Transverse colon (tissue), 4 donors: ENCODE results near the gene TFAP2A. TPM values are rescaled to one million over a fixed set of nuclear protein-coding genes. Genes with fewer than 3 reads are reported as not detected.

Source experiments
- DNase-seq: peaks from one replicate; pipeline ENCODE4 v3.0.0-alpha.2; 2019
- H3K27ac ChIP-seq, 4 donors: fragments of 200-600 bp; sonication (generic); 2 replicates each; pipeline ENCODE4 v1.5.1; 2016 to 2018; ENCODE audit warnings: inconsistent platforms in 4 of 4
- H3K27me3 ChIP-seq: fragments of 200-600 bp; sonication (generic); 2 replicates; pipeline ENCODE4 v1.5.1; 2017; ENCODE audit warnings: inconsistent platforms
- H3K36me3 ChIP-seq, 4 donors: fragments of 200-600 bp; sonication (generic); 2 replicates each; pipeline ENCODE4 v1.5.1; 2017 to 2019; ENCODE audit warnings: inconsistent platforms in 4 of 4
- H3K4me1 ChIP-seq, 4 donors: fragments of 200-600 bp; sonication (generic); 2 replicates each; pipeline ENCODE4 v1.5.1; 2017 to 2020; ENCODE audit warnings: inconsistent platforms in 4 of 4
- H3K4me3 ChIP-seq, 4 donors: fragments of 200-600 bp; sonication (generic); 1 replicate in 1 of 4; 2 replicates in 3 of 4; pipeline versions ENCODE4 v1.5.1 to v1.6.1; 2017 to 2019; ENCODE audit warnings: inconsistent platforms in 4 of 4
- H3K9me3 ChIP-seq, 2 donors: fragments of 200-600 bp; sonication (generic); 2 replicates each; pipeline ENCODE4 v1.5.1; 2017 to 2019; ENCODE audit warnings: inconsistent platforms in 2 of 2
- EP300 ChIP-seq: sonication (generic); formaldehyde crosslinking; IDR thresholded peaks from one replicate; pipeline ENCODE4 v1.6.1; 2017; ENCODE audit warnings: antibody characterized with exemption, low read depth
- POLR2A ChIP-seq: fragments of 450-650 bp; IDR thresholded peaks from one replicate; pipeline ENCODE4 v1.6.1; 2016; ENCODE audit warnings: antibody characterized with exemption, mild to moderate bottlenecking, moderate library complexity
- POLR2AphosphoS5 ChIP-seq, 3 donors: sonication (generic); formaldehyde crosslinking; IDR thresholded peaks; one replicate each; pipeline ENCODE4 v1.6.1; 2016; ENCODE audit warnings: antibody characterized with exemption in 3 of 3
- WGBS, 2 donors: methylation state at CpG; one replicate each; pipeline ENCODE4 v1.1.5; 2018; ENCODE audit warnings: low coverage in 1 of 2; 5-methylcytosine and 5-hydroxymethylcytosine counted together
- in situ Hi-C, 4 donors: fragments of 200-750 bp; cut with MboI; loops; one replicate each; pipeline versions ENCODE4 v1.15.0 to v1.15.1; 2017; ENCODE audit warnings: low sequenced_read_pairs in 3 of 4, low pct_ligation_motif_present in 1 of 4, low pct_unique_long_range_greater_than_20kb in 1 of 4
- intact Hi-C: fragments of 100-400 bp; cut with DNase I; formaldehyde crosslinking; loops from one replicate; pipeline ENCODE4 v1.15.1; 2023; ENCODE audit warnings: low total_unique reads
- total RNA-seq, 4 donors: library from RNA; depleted of rRNA; stranded (reverse); fragments of >200 nt; gene quantifications; one replicate each; pipeline ENCODE4 v1.1.0, GENCODE V29; 2016
- TF ChIP-seq, protein P1 (sequence below), 5 experiments: fragments of 200-600 bp in 3 of 5; fragments of 450-650 bp in 2 of 5; sonication (generic) in 3 of 5; IDR thresholded peaks; 1 replicate in 2 of 5; 2 replicates in 3 of 5; pipeline ENCODE4 v1.5.1; 2016 to 2017; ENCODE audit warnings: antibody characterized with exemption in 5 of 5, inconsistent platforms in 3 of 5, mild to moderate bottlenecking in 2 of 5, moderate library complexity in 1 of 5

Gene TFAP2A
- total RNA-seq, 4 donors from 2014 or later: not detected

DNA sequence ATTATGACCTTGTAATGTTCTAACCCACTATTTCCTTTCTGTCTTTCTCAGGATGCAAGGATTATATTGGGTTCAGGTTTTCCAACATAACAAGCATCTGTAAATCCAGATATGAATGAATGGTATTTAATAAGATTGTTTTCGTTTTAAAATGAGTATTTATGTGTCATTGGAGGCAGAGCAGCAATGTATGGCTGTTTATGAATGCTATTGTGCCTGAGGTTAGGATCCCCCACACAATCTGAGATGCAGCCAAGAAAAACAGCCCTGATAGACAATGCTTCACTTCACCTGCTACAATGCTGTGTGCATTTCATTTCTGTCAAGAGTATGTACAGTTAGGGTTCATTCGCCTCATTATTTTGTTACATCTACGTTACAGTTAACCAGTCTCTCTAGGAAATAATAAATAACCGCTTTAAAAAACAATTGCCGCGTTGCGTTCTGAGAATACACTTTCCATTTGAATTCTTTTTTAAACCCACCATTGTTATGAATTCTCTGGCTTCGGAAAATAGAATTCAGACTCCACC is 19.6 kb downstream of the TFAP2A start:
- H3K9me3 ChIP-seq: no peaks in the 10 kb centered on the region
- peaks cover 100% of the 10 kb centered on the region for H3K27me3 ChIP-seq
- WGBS, 2 donors: 12 to 19% methylated on average over 8 of the region's 8 CpGs
- intact Hi-C loops (no loop called here), in situ Hi-C loops (no loop called here)
- no peak for DNase-seq
- no peaks in the 10 kb centered on the region for H3K36me3 ChIP-seq
- H3K27ac ChIP-seq: no peak overlapping the region
- no peaks in the 10 kb centered on the region for H3K4me1 ChIP-seq
- TF ChIP-seq, protein P1, sequence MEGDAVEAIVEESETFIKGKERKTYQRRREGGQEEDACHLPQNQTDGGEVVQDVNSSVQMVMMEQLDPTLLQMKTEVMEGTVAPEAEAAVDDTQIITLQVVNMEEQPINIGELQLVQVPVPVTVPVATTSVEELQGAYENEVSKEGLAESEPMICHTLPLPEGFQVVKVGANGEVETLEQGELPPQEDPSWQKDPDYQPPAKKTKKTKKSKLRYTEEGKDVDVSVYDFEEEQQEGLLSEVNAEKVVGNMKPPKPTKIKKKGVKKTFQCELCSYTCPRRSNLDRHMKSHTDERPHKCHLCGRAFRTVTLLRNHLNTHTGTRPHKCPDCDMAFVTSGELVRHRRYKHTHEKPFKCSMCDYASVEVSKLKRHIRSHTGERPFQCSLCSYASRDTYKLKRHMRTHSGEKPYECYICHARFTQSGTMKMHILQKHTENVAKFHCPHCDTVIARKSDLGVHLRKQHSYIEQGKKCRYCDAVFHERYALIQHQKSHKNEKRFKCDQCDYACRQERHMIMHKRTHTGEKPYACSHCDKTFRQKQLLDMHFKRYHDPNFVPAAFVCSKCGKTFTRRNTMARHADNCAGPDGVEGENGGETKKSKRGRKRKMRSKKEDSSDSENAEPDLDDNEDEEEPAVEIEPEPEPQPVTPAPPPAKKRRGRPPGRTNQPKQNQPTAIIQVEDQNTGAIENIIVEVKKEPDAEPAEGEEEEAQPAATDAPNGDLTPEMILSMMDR (IDR thresholded peaks at IDR 0.05): no peak
- TF ChIP-seq POLR2A (no peak), EP300 (no peak), POLR2AphosphoS5 (IDR thresholded peaks at IDR 0.05) (no peak)
- no peak overlapping the region for H3K4me3 ChIP-seq

DNA sequence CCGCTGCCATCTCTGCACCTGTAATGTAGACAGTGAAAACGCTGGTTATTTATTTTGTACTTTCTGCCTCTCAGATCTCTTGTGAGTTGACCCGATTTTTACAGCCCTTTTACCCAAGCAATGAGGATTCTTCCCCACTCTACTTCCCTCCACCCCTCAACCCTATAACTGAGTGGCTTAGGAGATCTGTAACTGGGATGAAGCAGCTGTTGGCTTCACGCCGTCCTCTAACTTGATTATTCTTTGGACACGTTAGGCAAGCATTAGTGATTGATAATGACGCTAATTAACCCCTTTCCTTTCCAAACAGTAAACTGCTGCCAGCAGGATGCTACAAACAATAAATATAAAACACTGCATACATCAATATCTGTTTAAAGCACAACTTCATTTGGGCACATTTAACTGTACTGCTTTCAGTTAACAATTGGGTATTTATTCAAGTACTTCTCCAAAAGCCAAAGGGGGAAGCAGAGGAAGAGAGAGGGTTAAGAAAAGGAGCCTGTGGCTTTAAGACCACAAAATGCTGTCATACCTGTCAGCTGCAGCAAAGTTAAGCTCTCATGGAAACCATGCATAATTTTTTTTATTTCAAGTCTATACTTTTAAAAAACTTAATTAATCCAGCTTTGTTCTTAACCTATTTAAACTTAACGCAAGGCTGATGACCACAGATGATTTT is 21.2 kb downstream of the TFAP2A start:
- peaks cover 100% of the 10 kb centered on the region for H3K27me3 ChIP-seq
- WGBS, 2 donors: 13 to 17% methylated on average over 8 of the region's 8 CpGs

GRCh38 chr6:10391799-10392198 is 23.1 kb downstream of the TFAP2A start:
- in situ Hi-C loops (no loop called here), intact Hi-C loops (no loop called here)
- no peak overlapping the region for H3K27ac ChIP-seq
- peaks cover 100% of the 10 kb centered on the region for H3K27me3 ChIP-seq
- DNase-seq: no peak
- no peaks in the 10 kb centered on the region for H3K4me1 ChIP-seq
- no peaks in the 10 kb centered on the region for H3K9me3 ChIP-seq
- no peak overlapping the region for H3K4me3 ChIP-seq
- TF ChIP-seq POLR2AphosphoS5 (IDR thresholded peaks at IDR 0.05) (no peak), EP300 (no peak), POLR2A (no peak)
- TF ChIP-seq, protein P1 (IDR thresholded peaks at IDR 0.05): no peak
- H3K36me3 ChIP-seq: no peaks in the 10 kb centered on the region
- WGBS, 2 donors: 14 to 17% methylated on average over 9 to 10 of the region's 10 CpGs

More for the DNA sequence above, 21.2 kb downstream of the TFAP2A start:
- Histone ChIP-seq H3K9me3 (no peaks in the 10 kb centered on the region), H3K4me3 (no peak overlapping the region), H3K27ac (no peak overlapping the region), H3K36me3 (no peaks in the 10 kb centered on the region), H3K4me1 (no peaks in the 10 kb centered on the region)
- in situ Hi-C loops (no loop called here), intact Hi-C loops (no loop called here)
- TF ChIP-seq, protein P1 (IDR thresholded peaks at IDR 0.05): no peak
- TF ChIP-seq POLR2A (no peak), POLR2AphosphoS5 (IDR thresholded peaks at IDR 0.05) (no peak)
- DNase-seq: no peak

DNA sequence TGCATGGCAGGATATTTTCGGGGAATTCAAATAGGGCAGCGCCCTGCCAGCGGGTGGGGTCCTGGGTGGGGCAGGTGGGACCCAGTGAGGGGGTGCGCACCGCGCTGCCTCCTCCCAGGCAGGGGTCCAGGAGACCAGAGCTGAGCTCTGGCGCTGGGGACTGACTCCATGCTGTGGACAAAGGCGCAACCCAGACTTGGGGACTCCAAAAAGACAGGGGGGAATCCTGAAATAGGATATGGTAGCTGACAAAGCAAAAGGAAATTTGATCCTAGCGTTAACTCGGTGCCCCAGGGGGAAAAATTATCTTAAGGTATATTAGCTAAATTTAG is 23.6 kb downstream of the TFAP2A start:
- no peak for DNase-seq
- no peaks in the 10 kb centered on the region for H3K36me3 ChIP-seq
- in situ Hi-C loops: no loop called here
- H3K9me3 ChIP-seq: no peaks in the 10 kb centered on the region
- TF ChIP-seq, protein P1 (IDR thresholded peaks at IDR 0.05): no peak
- TF ChIP-seq EP300 (no peak), POLR2A (no peak), POLR2AphosphoS5 (IDR thresholded peaks at IDR 0.05) (no peak)
- H3K27me3 ChIP-seq: peaks cover 100% of the 10 kb centered on the region
- no peak overlapping the region for H3K27ac ChIP-seq
- intact Hi-C loops: no loop called here
- 25% methylated on average over 10 of the region's 10 CpGs; no CpG with 5 or more reads in 1 of the 2 donors for WGBS, 2 donors
- H3K4me1 ChIP-seq: no peaks in the 10 kb centered on the region
- no peak overlapping the region for H3K4me3 ChIP-seq
